Panc1 (cell line): Measurements from ENCODE around the gene CYTH3.

Experiments
- CTCF ChIP-seq: fragments of 450-650 bp; IDR thresholded peaks from 2 replicates; pipeline ENCODE4 v1.5.1; 2017; ENCODE audit warnings: mild to moderate bottlenecking
- POLR2AphosphoS5 ChIP-seq: IDR thresholded peaks from 2 replicates; pipeline ENCODE4 v1.6.1; 2012; ENCODE audit warnings: mild to moderate bottlenecking, low read depth, low read length, moderate library complexity
- REST ChIP-seq, 2 experiments: IDR thresholded peaks; 2 replicates each; pipeline ENCODE4 v1.6.1; 2011 to 2012; ENCODE audit warnings: low read depth in 2 of 2, control low read depth in 1 of 2, low read length in 1 of 2, mild to moderate bottlenecking in 1 of 2, moderate library complexity in 1 of 2; ENCODE audit not compliant: insufficient read depth in 1 of 2
- SIN3A ChIP-seq: IDR thresholded peaks from 2 replicates; pipeline ENCODE4 v1.6.1; 2012; ENCODE audit warnings: low read depth, mild to moderate bottlenecking, low read length, moderate library complexity, borderline replicate concordance; ENCODE audit not compliant: insufficient read depth
- TCF7L2 ChIP-seq: IDR thresholded peaks from 2 replicates; pipeline ENCODE4 v1.6.1; 2011; ENCODE audit warnings: mild to moderate bottlenecking, low read depth, low read length, inconsistent platforms

- TF ChIP-seq CTCF, result no peak
- TF ChIP-seq REST (IDR thresholded peaks at IDR 0.05; ENCODE audit: insufficient read depth in 1 of 2, low read depth in 2 of 2, low read length in 1 of 2), result no peak
- no peak for TF ChIP-seq POLR2AphosphoS5
- no peak for TF ChIP-seq TCF7L2
- no peak for TF ChIP-seq SIN3A
Measured at GRCh38 chr7:6170571-6171531, 101.6 kb downstream of the CYTH3 start.
